HepG2 (cell line): ENCODE results near the gene STX12.

Source experiments
- CBX1 ChIP-seq: IDR thresholded peaks from one replicate; pipeline ENCODE4 v1.6.1; 2016; ENCODE audit warnings: antibody characterized with exemption, low read depth
- CC2D1A ChIP-seq: sonication (generic); formaldehyde crosslinking; IDR thresholded peaks from 2 replicates; pipeline ENCODE4 v1.8.1; 2023; ENCODE audit warnings: mild to moderate bottlenecking, missing genetic modification reagents
- MTF1 ChIP-seq: sonication (generic); formaldehyde crosslinking; IDR thresholded peaks from 2 replicates; pipeline ENCODE4 v1.5.0; 2020; ENCODE audit warnings: missing genetic modification reagents
- PITX1 ChIP-seq: sonication (generic); formaldehyde crosslinking; IDR thresholded peaks from 2 replicates; pipeline ENCODE4 v1.5.1; 2020; ENCODE audit warnings: mild to moderate bottlenecking, missing genetic modification reagents
- STAT5B ChIP-seq: sonication (generic); formaldehyde crosslinking; IDR thresholded peaks from 2 replicates; pipeline ENCODE4 v1.4.0; 2020; ENCODE audit warnings: missing genetic modification reagents
- ZNF326 ChIP-seq: sonication (generic); formaldehyde crosslinking; IDR thresholded peaks from 2 replicates; pipeline ENCODE4 v1.4.0; 2020; ENCODE audit warnings: missing genetic modification reagents, borderline replicate concordance
- ZNF619 ChIP-seq: sonication (generic); formaldehyde crosslinking; IDR thresholded peaks from 2 replicates; pipeline ENCODE4 v1.4.0; 2020; ENCODE audit warnings: mild to moderate bottlenecking, missing genetic modification reagents

GRCh38 chr1:27873671-27874384, 100.8 kb downstream of the STX12 start:
- TF ChIP-seq CBX1 (no peak), CC2D1A (CRISPR knock-in tag) (no peak), ZNF619 (CRISPR knock-in tag) (no peak), STAT5B (CRISPR knock-in tag) (no peak), PITX1 (CRISPR knock-in tag) (no peak), ZNF326 (CRISPR knock-in tag) (no peak), MTF1 (CRISPR knock-in tag) (no peak)
